Endothelial cell of umbilical vein (primary cell): Measurements from ENCODE around the gene IQCH. TPM values are rescaled to one million over a fixed set of nuclear protein-coding genes. Genes with fewer than 3 reads are reported as not detected.
A peak's percentile ranks its signal among the peaks of the same experiment; 100 is the strongest.

Source experiments
- BruUV-seq: library from RNA; stranded (reverse); fragments of 400-500 nt; replicated peaks from 2 replicates; lab custom pipeline; 2021; lab: Mats Ljungman, UMichigan
- CTCF ChIA-PET: fragments of 300-600, 350-600 bp; sonication (Branson Sonifier 250); formaldehyde crosslinking; loops from one replicate; lab custom pipeline; 2021; ENCODE audit warnings: antibody characterized with exemption, inconsistent platforms; lab: Charles Lee
- POLR2A ChIA-PET: fragments of 300-600, 350-600 bp; sonication (Branson Sonifier 250); formaldehyde crosslinking; loops from one replicate; lab custom pipeline; 2021; ENCODE audit warnings: antibody characterized with exemption, inconsistent platforms; lab: Charles Lee
- DNase-seq: peaks from one replicate; pipeline ENCODE4 v3.0.0-alpha.2; 2011; ENCODE audit warnings: low read depth, low spot score
- FAIRE-seq: peaks from 2 replicates; lab custom pipeline; 2011; peaks lifted over from hg19 to GRCh38; lab: Jason Lieb, UNC
- H2AFZ ChIP-seq: 2 replicates; pipeline ENCODE4 v1.6.0; 2012; ENCODE audit warnings: low read depth, low read length, control low read depth, inconsistent platforms
- H3K27ac ChIP-seq: 2 replicates; pipeline ENCODE4 v1.5.1; 2011; ENCODE audit warnings: low read depth, mild to moderate bottlenecking, control low read depth, low read length, moderate library complexity; ENCODE audit not compliant: insufficient read depth
- H3K27me3 ChIP-seq, 2 experiments: 2 replicates each; pipeline versions ENCODE4 v1.6.0 to v1.6.1; 2011; ENCODE audit warnings: low read length in 2 of 2, mixed read lengths in 1 of 2; ENCODE audit not compliant: control insufficient read depth in 2 of 2, insufficient read depth in 2 of 2
- H3K36me3 ChIP-seq, 2 experiments: 2 replicates in 1 of 2; 3 replicates in 1 of 2; pipeline ENCODE4 v1.5.1; 2011; ENCODE audit warnings: low read length in 2 of 2, mild to moderate bottlenecking in 1 of 2, moderate library complexity in 1 of 2; ENCODE audit not compliant: control insufficient read depth in 2 of 2, insufficient read depth in 2 of 2; ENCODE audit errors: extremely low read depth in 1 of 2
- H3K4me1 ChIP-seq: 3 replicates; pipeline ENCODE4 v1.5.1; 2011; ENCODE audit warnings: mild to moderate bottlenecking, low read length; ENCODE audit not compliant: control insufficient read depth, insufficient read depth; ENCODE audit errors: extremely low read depth
- H3K4me2 ChIP-seq: 2 replicates; pipeline ENCODE4 v1.6.1; 2011; ENCODE audit warnings: low read length, control low read depth, mixed read lengths; ENCODE audit not compliant: insufficient read depth
- H3K4me3 ChIP-seq, 3 experiments: fragments of 200-600 bp in 1 of 3; sonication (generic), shearing (Covaris generic) in 1 of 3; replicated peaks in 1 of 3; 2 replicates each; pipeline ENCODE4 v1.5.1; 2011 to 2016; ENCODE audit warnings: control low read depth in 3 of 3, low read length in 3 of 3, mild to moderate bottlenecking in 2 of 3, inconsistent platforms in 1 of 3, low read depth in 1 of 3, moderate library complexity in 1 of 3; ENCODE audit not compliant: insufficient read depth in 1 of 3
- H3K79me2 ChIP-seq: 2 replicates; pipeline ENCODE4 v1.6.0; 2012; ENCODE audit warnings: low read length, inconsistent platforms; ENCODE audit not compliant: control insufficient read depth, insufficient read depth
- H3K9ac ChIP-seq: replicated peaks from 2 replicates; pipeline ENCODE3; 2011; ENCODE audit warnings: low read length, control low read depth; ENCODE audit not compliant: insufficient read depth; ENCODE audit errors: extremely low read depth
- H3K9me1 ChIP-seq: replicated peaks from 3 replicates; pipeline ENCODE4 v1.6.0; 2011; ENCODE audit warnings: mild to moderate bottlenecking, low read length; ENCODE audit not compliant: control insufficient read depth, insufficient read depth; ENCODE audit errors: extremely low read depth
- H3K9me3 ChIP-seq: replicated peaks from 2 replicates; pipeline ENCODE4 v1.5.1; 2012; ENCODE audit warnings: low read length, inconsistent platforms; ENCODE audit not compliant: control insufficient read depth, insufficient read depth
- H4K20me1 ChIP-seq: replicated peaks from 2 replicates; pipeline ENCODE3; 2011; ENCODE audit warnings: mild to moderate bottlenecking, low read length; ENCODE audit not compliant: control insufficient read depth, insufficient read depth; ENCODE audit errors: extremely low read depth
- EZH2 ChIP-seq: IDR thresholded peaks from 2 replicates; pipeline ENCODE4 v1.6.1; 2012; ENCODE audit warnings: borderline replicate concordance, low read depth, mild to moderate bottlenecking, moderate library complexity, low read length, inconsistent platforms; ENCODE audit not compliant: severe bottlenecking
- FOS ChIP-seq: IDR thresholded peaks from 2 replicates; pipeline ENCODE4 v1.6.1; 2011; ENCODE audit warnings: mild to moderate bottlenecking, low read length, moderate library complexity, borderline replicate concordance; ENCODE audit not compliant: insufficient read depth
- GATA2 ChIP-seq: IDR thresholded peaks from 2 replicates; pipeline ENCODE4 v1.7.0; 2011; ENCODE audit warnings: low read depth, mild to moderate bottlenecking, moderate library complexity, mixed read lengths, low read length; ENCODE audit not compliant: insufficient read length, insufficient read depth
- JUN ChIP-seq: IDR thresholded peaks from 2 replicates; pipeline ENCODE4 v1.6.1; 2011; ENCODE audit warnings: borderline replicate concordance, low read depth; ENCODE audit not compliant: insufficient read length, insufficient read depth
- MYC ChIP-seq: IDR thresholded peaks from one replicate; pipeline ENCODE4 v1.6.1; 2011; ENCODE audit warnings: mild to moderate bottlenecking, low read depth, low read length
- POLR2A ChIP-seq: IDR thresholded peaks from 2 replicates; pipeline ENCODE4 v1.6.1; 2012; ENCODE audit warnings: low read depth, mild to moderate bottlenecking, control low read depth, low read length
- POLR2AphosphoS5 ChIP-seq: IDR thresholded peaks from 2 replicates; pipeline ENCODE4 v1.6.1; 2012; ENCODE audit warnings: low read depth, mild to moderate bottlenecking, control low read depth, low read length, moderate library complexity; ENCODE audit not compliant: insufficient read depth
- dilution Hi-C: fragments of 300-500 bp; cut with MboI; formaldehyde crosslinking; loops from one replicate; pipeline ENCODE4 v1.15.0; 2019; ENCODE audit warnings: low sequenced_read_pairs; ENCODE audit not compliant: extremely low pct_ligation_motif_present
- intact Hi-C: fragments of 100-400 bp; cut with micrococcal nuclease; formaldehyde crosslinking; loops from one replicate; pipeline ENCODE4 v1.10.0; 2022
- polyA plus RNA-seq, 4 experiments: library from polyadenylated mRNA; depleted of rRNA in 3 of 4; stranded (reverse) in 3 of 4; unstranded in 1 of 4; fragments of >200 nt; gene quantifications; 2 replicates each; pipeline versions ENCODE4 v1.2.1 to v1.2.3, GENCODE V29; 2011 to 2012; ENCODE audit warnings: missing spikeins in 1 of 4
- total RNA-seq: library from RNA; stranded (reverse); gene quantifications from 2 replicates; pipeline ENCODE4 v1.2.3, GENCODE V29; 2021
- TF ChIP-seq, protein P1 (sequence below), 2 donors: IDR thresholded peaks; 1 replicate in 1 of 2; 2 replicates in 1 of 2; pipeline ENCODE4 v1.5.1; 2011; ENCODE audit warnings: low read length in 2 of 2, mild to moderate bottlenecking in 2 of 2, moderate library complexity in 2 of 2, control low read depth in 1 of 2, inconsistent platforms in 1 of 2, low read depth in 1 of 2; ENCODE audit not compliant: insufficient read depth in 1 of 2; ENCODE audit errors: extremely low read depth in 1 of 2
- TF ChIP-seq, protein P2 (sequence below): IDR thresholded peaks from 2 replicates; pipeline ENCODE4 v1.6.1; 2011; ENCODE audit not compliant: insufficient read depth, insufficient read length

IQCH gene
- total and polyA plus RNA-seq, 2 donors (not counting 3 experiments of a cell fraction or from before 2014, with no cell fraction given): 0.29 to 0.51 TPM

- DNase-seq (peak; percentile 77), FAIRE-seq (peak; percentile 79)
- no peaks in the 10 kb centered on the region for H3K9me1 ChIP-seq
- H3K9me3 ChIP-seq: no peaks in the 10 kb centered on the region
- peak within 1 kb of the TSS; percentile 65 for H3K27ac ChIP-seq
- no peaks in the 10 kb centered on the region for H3K36me3 ChIP-seq
- dilution Hi-C loops: no loop called here
- no peaks in the 10 kb centered on the region for H3K27me3 ChIP-seq
- BruUV-seq: TSS peak; percentile 40
- intact Hi-C loops: loop anchor here (1.0 to 10.0 kb wide), 4 partner anchors 21 to 298 kb away; partner anchors contain the start of genes C15orf61 and RNU6-1
- TF ChIP-seq MYC (no peak), POLR2AphosphoS5 (peak; percentile 83), JUN (no peak), FOS (no peak), EZH2 (no peak), POLR2A (peak; percentile 84), GATA2 (no peak)
- TF ChIP-seq, protein P1, sequence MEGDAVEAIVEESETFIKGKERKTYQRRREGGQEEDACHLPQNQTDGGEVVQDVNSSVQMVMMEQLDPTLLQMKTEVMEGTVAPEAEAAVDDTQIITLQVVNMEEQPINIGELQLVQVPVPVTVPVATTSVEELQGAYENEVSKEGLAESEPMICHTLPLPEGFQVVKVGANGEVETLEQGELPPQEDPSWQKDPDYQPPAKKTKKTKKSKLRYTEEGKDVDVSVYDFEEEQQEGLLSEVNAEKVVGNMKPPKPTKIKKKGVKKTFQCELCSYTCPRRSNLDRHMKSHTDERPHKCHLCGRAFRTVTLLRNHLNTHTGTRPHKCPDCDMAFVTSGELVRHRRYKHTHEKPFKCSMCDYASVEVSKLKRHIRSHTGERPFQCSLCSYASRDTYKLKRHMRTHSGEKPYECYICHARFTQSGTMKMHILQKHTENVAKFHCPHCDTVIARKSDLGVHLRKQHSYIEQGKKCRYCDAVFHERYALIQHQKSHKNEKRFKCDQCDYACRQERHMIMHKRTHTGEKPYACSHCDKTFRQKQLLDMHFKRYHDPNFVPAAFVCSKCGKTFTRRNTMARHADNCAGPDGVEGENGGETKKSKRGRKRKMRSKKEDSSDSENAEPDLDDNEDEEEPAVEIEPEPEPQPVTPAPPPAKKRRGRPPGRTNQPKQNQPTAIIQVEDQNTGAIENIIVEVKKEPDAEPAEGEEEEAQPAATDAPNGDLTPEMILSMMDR (IDR thresholded peaks at IDR 0.05; ENCODE audit: extremely low read depth in 1 of 2, insufficient read depth in 1 of 2, low read depth in 1 of 2, low read length in 2 of 2): no peak
- TF ChIP-seq, protein P2, sequence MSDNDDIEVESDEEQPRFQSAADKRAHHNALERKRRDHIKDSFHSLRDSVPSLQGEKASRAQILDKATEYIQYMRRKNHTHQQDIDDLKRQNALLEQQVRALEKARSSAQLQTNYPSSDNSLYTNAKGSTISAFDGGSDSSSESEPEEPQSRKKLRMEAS: no peak
- H4K20me1 ChIP-seq: no peaks in the 10 kb centered on the region
- peak within 1 kb of the TSS; percentile 96 for H3K4me2 ChIP-seq
- H3K9ac ChIP-seq: peak within 1 kb of the TSS; percentile 90
- peak within 1 kb of the TSS; percentile 97 for H2AFZ ChIP-seq
- ChIA-PET POLR2A (no interaction called here), CTCF (interaction anchor here (0.7 to 1.5 kb wide), 6 partner anchors 15 to 85 kb away, joined by 3 to 7 read pairs (median 4); no protein-coding TSS in a partner anchor)
- H3K4me3 ChIP-seq: peak within 1 kb of the TSS; percentile 67 to 99 (median 96)
- H3K4me1 ChIP-seq: peaks cover 8% of the 10 kb centered on the region
- H3K79me2 ChIP-seq: no peaks in the 10 kb centered on the region
These were observed 288.1 kb downstream of the IQCH start, which contains the start of gene MAP2K5 for GRCh38 chr15:67542420-67543347. Gene MAP2K5 (plus strand): TSS chr15:67542703. CDS start chr15:67543336, 633 bp downstream.
